ENCODE data around the gene TTLL7.

The TTLL7 gene

GRCh38 chr1:83845437-83846071 is 153.4 kb downstream of the TTLL7 start:
- no peak overlapping the region for H3K4me3 ChIP-seq (ENCODE audit: low read length)
- no peak for TF ChIP-seq CTCF (conservative IDR thresholded peaks at IDR 0.05; ENCODE audit: low read length)
- DNase-seq (ENCODE audit: low read depth) = peak; percentile 39

GRCh38 chr1:83844546-83844945 is 154.4 kb downstream of the TTLL7 start:
- no peak for TF ChIP-seq CTCF (conservative IDR thresholded peaks at IDR 0.05; ENCODE audit: low read length)
- no peak overlapping the region for H3K4me3 ChIP-seq (ENCODE audit: low read length)
- DNase-seq (ENCODE audit: low read depth) = no peak

- H3K4me3 ChIP-seq (ENCODE audit: low read length) = no peak overlapping the region
- no peak for TF ChIP-seq CTCF (conservative IDR thresholded peaks at IDR 0.05; ENCODE audit: low read length)
- peak; percentile 57 for DNase-seq (ENCODE audit: low read depth)
Observed at GRCh38 chr1:83839566-83840173, 159.3 kb downstream of the TTLL7 start.

GRCh38 chr1:83838573-83838972 is 160.4 kb downstream of the TTLL7 start:
- no peak for TF ChIP-seq CTCF (conservative IDR thresholded peaks at IDR 0.05; ENCODE audit: low read length)
- DNase-seq (ENCODE audit: low read depth) = no peak
- no peak overlapping the region for H3K4me3 ChIP-seq (ENCODE audit: low read length)

GRCh38 chr1:83836543-83836942 is 162.4 kb downstream of the TTLL7 start:
- H3K4me3 ChIP-seq (ENCODE audit: low read length) = no peak overlapping the region
- no peak for TF ChIP-seq CTCF (conservative IDR thresholded peaks at IDR 0.05; ENCODE audit: low read length)
- no peak for DNase-seq (ENCODE audit: low read depth)

- TF ChIP-seq CTCF (conservative IDR thresholded peaks at IDR 0.05; ENCODE audit: low read length) = no peak
- DNase-seq (ENCODE audit: low read depth) = no peak
- H3K4me3 ChIP-seq (ENCODE audit: low read length) = no peak overlapping the region
Observed at GRCh38 chr1:83834621-83835264, 164.2 kb downstream of the TTLL7 start.

GRCh38 chr1:83832194-83832593 is 166.7 kb downstream of the TTLL7 start:
- no peak for TF ChIP-seq CTCF (conservative IDR thresholded peaks at IDR 0.05; ENCODE audit: low read length)
- no peak for DNase-seq (ENCODE audit: low read depth)
- no peak overlapping the region for H3K4me3 ChIP-seq (ENCODE audit: low read length)
